ENCODE measurements around the gene MED4.
"Not testable (repeated sequence)": the region's sequence is repeated elsewhere in the genome, so short reads cannot be mapped to it uniquely, and the experiment has no call there.

The MED4 gene

DNA sequence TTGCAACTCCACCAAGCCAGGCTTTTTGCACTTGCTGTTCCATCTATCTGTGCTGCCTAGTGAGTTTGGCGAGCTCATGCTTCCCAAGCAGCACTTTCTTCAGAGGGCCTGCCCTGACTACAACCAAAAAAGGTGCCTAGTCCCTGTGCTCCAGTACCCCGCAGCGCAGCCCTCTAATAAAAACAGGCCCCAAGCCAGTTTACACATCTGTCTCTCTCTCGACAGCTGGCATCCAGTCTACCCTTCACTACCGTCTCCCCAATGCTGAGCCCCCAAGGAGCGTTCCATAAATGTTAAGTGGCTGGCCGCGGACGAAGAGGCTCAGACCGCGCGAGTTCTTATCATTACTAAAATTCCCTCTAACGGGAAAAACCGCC lies 512 bp downstream of the MED4 start:
- DNase-seq (ENCODE audit: low read depth) = no peak

DNA sequence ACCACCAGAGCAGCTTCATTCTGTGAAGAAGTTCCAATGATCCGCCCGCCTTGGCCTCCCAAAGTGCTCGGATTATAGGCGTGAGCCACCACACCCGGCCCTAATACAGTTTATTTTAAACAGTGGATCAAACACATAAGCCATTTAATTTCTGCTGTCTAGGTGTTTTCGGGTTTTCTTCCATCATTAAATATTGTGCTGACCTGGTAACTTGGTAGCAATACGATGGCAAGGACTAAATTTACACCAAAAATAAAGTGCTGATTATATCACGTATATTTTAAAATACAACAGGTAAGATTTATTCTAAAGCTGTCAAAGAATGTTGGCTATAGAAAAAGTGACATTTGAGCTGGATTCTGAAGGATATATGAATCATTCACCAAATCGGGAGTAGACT lies 1.3 kb downstream of the MED4 start:
- DNase-seq (ENCODE audit: low read depth) = no peak

DNA sequence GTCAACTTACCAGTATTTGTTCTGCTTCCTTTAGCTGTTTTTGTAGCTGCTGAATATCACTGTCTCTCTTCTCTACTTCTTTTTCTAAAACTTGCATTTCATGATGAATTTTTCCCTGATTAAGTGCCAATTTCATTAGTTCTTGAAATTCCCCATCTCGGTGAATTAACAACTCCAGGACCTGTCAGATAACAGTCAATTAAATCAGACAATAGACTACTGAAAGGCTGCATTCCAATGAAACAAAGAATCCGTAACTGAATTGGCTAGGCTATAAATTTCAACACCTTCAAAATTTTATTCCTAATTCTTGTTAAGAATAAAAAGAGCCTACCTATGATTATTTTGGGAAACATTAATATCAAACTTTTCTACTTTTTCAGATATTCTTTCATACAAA lies 8.6 kb downstream of the MED4 start:
- no peak for DNase-seq (ENCODE audit: low read depth)

DNA sequence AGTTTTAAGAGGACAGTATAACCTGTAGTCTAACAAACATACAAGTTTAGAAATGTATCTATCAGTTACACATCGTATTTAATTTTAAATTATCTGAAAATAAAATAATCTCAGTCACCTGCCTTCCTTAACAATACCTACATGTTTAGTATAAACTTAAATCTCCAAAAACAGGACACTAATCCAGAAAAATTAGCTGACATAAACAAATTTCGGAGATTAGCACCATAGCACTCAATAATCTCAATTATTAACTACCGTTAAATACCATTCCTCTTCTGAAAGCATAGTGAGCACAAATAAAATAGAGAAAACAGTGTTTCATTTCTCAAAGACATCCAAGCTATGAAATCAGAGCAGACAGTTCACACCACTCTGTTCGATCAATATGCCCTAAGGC lies 13.2 kb downstream of the MED4 start:
- DNase-seq (ENCODE audit: low read depth) = no peak

- DNase-seq (ENCODE audit: low read depth) = no peak
These were observed 16.6 kb downstream of the MED4 start for GRCh38 chr13:48078251-48078656.

- DNase-seq (ENCODE audit: low read depth) = no peak
These were observed 20.9 kb downstream of the MED4 start for GRCh38 chr13:48074006-48074405.

DNA sequence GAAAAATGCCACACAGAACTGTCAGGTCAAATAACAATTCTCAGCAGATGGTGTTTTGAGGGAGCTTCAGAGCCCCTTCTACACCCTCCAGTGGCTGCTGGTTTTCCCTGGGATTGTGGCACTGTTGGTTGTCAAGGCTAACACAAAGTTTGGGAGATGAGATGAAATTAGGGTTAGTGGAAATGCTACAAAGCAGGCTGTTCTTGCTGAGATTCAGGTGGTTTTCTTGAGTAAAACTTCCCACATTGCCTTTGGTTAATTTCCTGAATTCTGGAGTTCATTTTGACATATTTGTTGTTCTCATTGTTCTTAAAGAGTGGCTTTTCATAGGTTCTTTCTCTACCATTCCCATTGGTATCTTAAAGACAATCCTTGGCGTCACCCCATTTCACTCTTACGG lies 22.1 kb downstream of the MED4 start:
- DNase-seq (ENCODE audit: low read depth) = no peak

GRCh38 chr13:48072304-48072703 lies 22.6 kb downstream of the MED4 start:
- no peak for DNase-seq (ENCODE audit: low read depth)

GRCh38 chr13:48070942-48071341 lies 24.0 kb downstream of the MED4 start:
- DNase-seq (ENCODE audit: low read depth) = no peak

- DNase-seq (ENCODE audit: low read depth) = no peak
These were observed 25.3 kb downstream of the MED4 start for GRCh38 chr13:48069573-48069972.

- DNase-seq (ENCODE audit: low read depth) = no peak
These were observed 26.0 kb downstream of the MED4 start for GRCh38 chr13:48068952-48069351.

DNA sequence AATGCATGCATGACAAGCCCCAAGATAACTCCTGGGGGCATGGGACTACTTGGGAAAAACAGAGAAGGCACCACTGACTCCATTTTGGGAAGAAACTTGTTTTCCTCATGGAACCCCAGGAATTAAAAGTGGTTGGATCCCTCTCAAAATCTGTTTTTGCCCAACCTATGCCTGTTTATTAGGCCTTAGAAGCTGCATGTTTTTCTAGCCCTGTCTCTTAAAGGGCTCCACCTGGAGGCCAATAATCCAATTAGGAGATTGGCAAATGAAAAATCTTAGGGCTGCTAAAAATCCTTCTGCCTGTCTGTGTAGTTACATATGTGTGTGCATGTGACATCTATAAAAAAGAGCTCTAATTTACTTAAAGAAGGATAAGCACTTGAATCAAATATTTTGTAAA lies 26.9 kb downstream of the MED4 start:
- DNase-seq (ENCODE audit: low read depth) = no peak

GRCh38 chr13:48066310-48066989 lies 28.5 kb downstream of the MED4 start:
- no peak for DNase-seq (ENCODE audit: low read depth)

- not testable (repeated sequence) for DNase-seq (ENCODE audit: low read depth)
These were observed 35.0 kb downstream of the MED4 start for GRCh38 chr13:48059951-48060350.

DNA sequence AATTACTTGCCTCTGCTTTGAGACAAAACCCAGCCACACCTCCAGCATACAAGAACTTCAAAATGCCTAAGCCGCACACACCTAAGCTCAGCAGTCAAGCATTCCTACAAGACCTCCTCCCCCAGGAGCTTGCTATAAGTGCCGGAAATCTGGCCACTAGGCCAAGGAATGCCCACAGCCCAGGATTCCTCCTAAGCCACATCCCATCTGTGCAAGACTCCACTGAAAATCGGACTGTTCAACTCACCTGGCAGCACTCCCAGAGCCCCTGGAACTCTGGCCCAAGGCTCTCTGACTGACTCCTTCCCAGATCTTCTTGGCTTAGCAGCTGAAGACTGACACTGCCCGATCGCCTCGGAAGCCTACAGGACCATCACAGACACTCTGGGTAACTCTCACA lies 36.4 kb downstream of the MED4 start:
- not testable (repeated sequence) for DNase-seq (ENCODE audit: low read depth)

DNA sequence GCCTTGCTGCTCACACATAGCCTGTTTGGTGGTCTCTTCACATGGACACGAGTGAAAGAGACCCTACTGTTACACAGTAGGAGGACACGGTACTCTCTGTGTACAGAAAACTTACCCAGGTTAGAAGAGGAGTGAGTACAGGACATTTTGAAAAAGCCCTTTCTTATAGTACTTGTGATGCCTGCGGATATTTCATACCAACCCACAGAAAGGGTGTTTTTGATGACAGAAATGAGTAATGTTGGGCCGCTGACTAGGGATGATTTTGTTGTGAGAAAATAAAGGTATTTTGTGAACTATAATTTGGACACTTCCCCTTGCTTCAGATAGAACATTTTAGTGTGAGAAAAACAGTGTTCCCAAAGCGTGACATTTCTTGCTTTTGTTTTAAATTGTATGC lies 39.2 kb downstream of the MED4 start:
- DNase-seq (ENCODE audit: low read depth) = no peak

DNA sequence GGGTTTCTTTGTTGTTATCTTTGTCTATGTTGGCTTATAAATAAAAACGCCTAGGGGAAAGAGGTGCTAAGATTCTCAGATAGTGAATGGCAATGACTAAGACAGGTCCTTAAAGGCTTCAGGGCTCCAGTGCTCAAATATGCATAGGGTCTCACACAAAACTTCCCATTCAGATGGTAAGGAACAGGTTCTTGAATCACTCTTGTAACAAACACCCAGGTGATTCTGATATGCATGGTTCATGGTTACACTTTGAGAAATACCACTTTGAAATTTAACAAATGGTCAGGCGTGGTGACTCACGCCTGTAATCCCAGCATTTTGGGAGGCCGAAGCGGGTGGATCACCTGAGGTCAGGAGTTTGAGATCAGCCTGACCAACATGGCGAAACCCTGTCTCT lies 40.3 kb downstream of the MED4 start:
- DNase-seq (ENCODE audit: low read depth) = no peak

- no peak for DNase-seq (ENCODE audit: low read depth)
These were observed 44.4 kb downstream of the MED4 start for GRCh38 chr13:48050550-48050949.

DNA sequence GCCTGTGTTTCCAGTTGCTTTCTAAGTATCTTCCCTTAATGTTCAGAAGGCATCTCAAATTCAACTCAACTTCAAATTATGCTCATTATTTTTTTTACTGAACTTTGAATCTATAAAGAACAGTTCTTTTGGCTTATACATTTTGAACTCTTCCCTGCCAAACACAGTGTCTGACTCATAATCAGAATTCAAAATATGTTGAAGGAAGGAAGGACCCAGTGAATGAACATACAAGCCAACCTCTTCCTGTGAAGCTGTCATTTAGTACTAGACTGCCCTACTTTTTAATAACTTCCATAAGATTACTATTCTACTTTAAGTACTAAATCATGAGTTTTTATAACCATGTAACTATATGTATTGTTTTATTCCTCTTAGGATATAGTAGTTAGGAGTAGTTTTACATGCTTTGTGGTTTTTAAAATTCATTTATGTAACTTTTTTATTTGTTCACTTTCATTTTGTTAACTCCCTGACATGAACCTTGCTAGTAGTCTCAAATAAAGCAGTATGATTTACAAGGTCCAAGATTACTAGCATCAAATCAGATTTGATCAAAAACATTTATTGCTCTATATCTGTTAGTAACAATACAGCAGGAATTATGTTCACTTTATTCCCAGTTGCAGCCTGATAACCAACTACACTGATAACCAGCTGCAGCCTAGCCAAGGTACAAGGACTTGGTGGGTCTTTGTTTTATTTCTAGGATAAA lies 51.0 kb downstream of the MED4 start:
- no peak for DNase-seq (ENCODE audit: low read depth)

DNA sequence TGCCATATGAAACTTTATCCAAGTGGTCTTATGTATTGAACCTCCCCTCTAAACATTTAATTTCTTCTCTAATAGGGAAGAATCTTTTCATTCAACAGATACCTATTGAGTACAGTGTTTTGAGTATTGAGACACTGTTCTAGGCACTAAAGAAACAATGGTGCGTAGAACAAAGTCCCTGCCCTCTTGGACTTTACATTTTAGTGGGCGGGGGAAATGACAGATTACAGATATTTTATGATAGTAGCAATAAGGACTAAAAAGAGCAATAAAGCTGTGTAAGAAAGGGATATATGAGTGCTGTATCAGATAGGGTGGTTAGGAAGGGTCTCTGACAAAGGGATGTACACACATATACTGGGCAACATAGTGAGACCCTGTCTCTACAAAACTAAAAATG lies 52.0 kb downstream of the MED4 start:
- DNase-seq (ENCODE audit: low read depth) = no peak

DNA sequence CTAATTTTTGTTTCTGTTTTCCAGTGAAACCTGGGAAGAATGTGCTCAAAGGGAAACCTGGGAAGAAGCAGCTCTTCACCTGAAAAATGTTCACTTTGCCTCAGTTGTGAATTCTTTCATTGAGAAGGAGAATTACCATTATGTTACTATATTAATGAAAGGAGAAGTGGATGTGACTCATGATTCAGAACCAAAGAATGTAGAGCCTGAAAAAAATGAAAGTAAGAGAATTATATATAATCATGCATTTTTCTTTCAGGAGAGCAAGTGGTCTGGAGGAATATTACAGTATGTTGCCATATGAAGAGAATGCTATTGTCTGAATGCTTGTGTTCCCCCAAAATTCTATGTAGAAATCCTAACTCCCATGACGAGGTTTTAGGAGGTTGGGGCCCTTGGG lies 54.0 kb downstream of the MED4 start:
- no peak for DNase-seq (ENCODE audit: low read depth)

- DNase-seq (ENCODE audit: low read depth) = no peak
These were observed 54.9 kb downstream of the MED4 start for GRCh38 chr13:48040049-48040448.

GRCh38 chr13:48038761-48039160 lies 56.1 kb downstream of the MED4 start:
- DNase-seq (ENCODE audit: low read depth) = no peak
